Measurements from ENCODE around the gene PITX2.

- no peak for TF ChIP-seq ZNF274 (IDR thresholded peaks at IDR 0.05; ENCODE audit: low read depth, low read length)
- TF ChIP-seq SUZ12 (IDR thresholded peaks at IDR 0.05; ENCODE audit: extremely low read depth, insufficient read depth, insufficient read length): no peak
Measured at GRCh38 chr4:110667670-110668069, 44.8 kb upstream of the PITX2 start.

Measured in NT2/D1 (cell line).